H9 (cell line): Measurements from ENCODE around the gene MGAT4C. TPM values are rescaled to one million over a fixed set of nuclear protein-coding genes. Genes with fewer than 3 reads are reported as not detected.

Experiments
- DNase-seq: peaks from one replicate; pipeline ENCODE4 v3.0.0-alpha.2; 2017
- H2AFZ ChIP-seq: one replicate; pipeline ENCODE4 v1.6.1; 2013; ENCODE audit warnings: mild to moderate bottlenecking, low read length, control low read depth, moderate library complexity
- H2AK5ac ChIP-seq: 2 replicates; pipeline ENCODE4 v1.6.1; 2013; ENCODE audit warnings: low read length, control low read depth, mixed read lengths; ENCODE audit not compliant: insufficient read length
- H2BK120ac ChIP-seq: one replicate; pipeline ENCODE4 v1.6.1; 2013; ENCODE audit warnings: low read depth, mild to moderate bottlenecking, low read length, control low read depth, inconsistent platforms; ENCODE audit not compliant: poor library complexity, severe bottlenecking
- H2BK12ac ChIP-seq: 2 replicates; pipeline ENCODE4 v1.6.1; 2013; ENCODE audit warnings: low read length, control low read depth, mixed read lengths, low read depth; ENCODE audit not compliant: insufficient read length
- H2BK15ac ChIP-seq: 2 replicates; pipeline ENCODE4 v1.6.1; 2013; ENCODE audit warnings: low read depth, low read length, control low read depth
- H2BK20ac ChIP-seq: one replicate; pipeline ENCODE4 v1.6.1; 2013; ENCODE audit warnings: low read depth, mild to moderate bottlenecking, low read length, control low read depth, inconsistent platforms; ENCODE audit not compliant: poor library complexity, severe bottlenecking
- H2BK5ac ChIP-seq: 2 replicates; pipeline ENCODE4 v1.6.1; 2013; ENCODE audit warnings: low read length, control low read depth, mixed read lengths; ENCODE audit not compliant: insufficient read length
- H3K14ac ChIP-seq: 2 replicates; pipeline ENCODE4 v1.6.1; 2013; ENCODE audit warnings: low read length, control low read depth; ENCODE audit not compliant: insufficient read depth
- H3K18ac ChIP-seq: 2 replicates; pipeline ENCODE4 v1.6.1; 2013; ENCODE audit warnings: low read depth, mild to moderate bottlenecking, mixed read lengths, low read length, control low read depth; ENCODE audit not compliant: insufficient read length
- H3K23ac ChIP-seq: 2 replicates; pipeline ENCODE4 v1.6.1; 2013; ENCODE audit warnings: low read length, control low read depth, mixed read lengths, low read depth; ENCODE audit not compliant: insufficient read length
- H3K23me2 ChIP-seq: 2 replicates; pipeline ENCODE4 v1.6.1; 2013; ENCODE audit warnings: low read depth, mild to moderate bottlenecking, mixed read lengths, low read length, control low read depth; ENCODE audit not compliant: insufficient read length, poor library complexity, severe bottlenecking
- H3K27ac ChIP-seq: 2 replicates; pipeline ENCODE4 v1.5.1; 2013; ENCODE audit warnings: low read length, control low read depth, mixed read lengths, low read depth; ENCODE audit not compliant: insufficient read length
- H3K27me3 ChIP-seq: 2 replicates; pipeline ENCODE4 v1.6.1; 2013; ENCODE audit warnings: low read length, control low read depth, inconsistent platforms; ENCODE audit not compliant: insufficient read depth
- H3K4ac ChIP-seq: 2 replicates; pipeline ENCODE4 v1.6.1; 2013; ENCODE audit warnings: low read depth, mild to moderate bottlenecking, control low read depth, inconsistent platforms, low read length, moderate library complexity
- H3K4me1 ChIP-seq: 2 replicates; pipeline ENCODE4 v1.6.1; 2013; ENCODE audit warnings: low read length, control low read depth, inconsistent platforms; ENCODE audit not compliant: insufficient read depth
- H3K4me2 ChIP-seq: 2 replicates; pipeline ENCODE4 v1.6.1; 2013; ENCODE audit warnings: low read length, control low read depth, mixed read lengths; ENCODE audit not compliant: insufficient read length, insufficient read depth
- H3K56ac ChIP-seq: 2 replicates; pipeline ENCODE4 v1.6.1; 2013; ENCODE audit warnings: low read depth, mild to moderate bottlenecking, mixed read lengths, low read length, control low read depth; ENCODE audit not compliant: insufficient read length
- H3K79me1 ChIP-seq: 2 replicates; pipeline ENCODE4 v1.6.1; 2013; ENCODE audit warnings: low read depth, mild to moderate bottlenecking, moderate library complexity, low read length, control low read depth, inconsistent platforms; ENCODE audit not compliant: insufficient read depth, poor library complexity, severe bottlenecking
- H3K79me2 ChIP-seq: 2 replicates; pipeline ENCODE4 v1.6.1; 2013; ENCODE audit warnings: low read length, control low read depth, inconsistent platforms; ENCODE audit not compliant: insufficient read depth
- H3K9ac ChIP-seq: 2 replicates; pipeline ENCODE4 v1.6.1; 2013; ENCODE audit warnings: low read length, control low read depth, mixed read lengths; ENCODE audit not compliant: insufficient read length; ENCODE audit errors: extremely low read depth
- H3K9me3 ChIP-seq: one replicate; pipeline ENCODE4 v1.6.1; 2013; ENCODE audit warnings: low read depth, low read length, inconsistent platforms; ENCODE audit not compliant: control insufficient read depth
- H3T11ph ChIP-seq: one replicate; pipeline ENCODE4 v1.6.1; 2013; ENCODE audit warnings: mild to moderate bottlenecking, low read length, control low read depth, inconsistent platforms
- H4K20me1 ChIP-seq: one replicate; pipeline ENCODE4 v1.6.1; 2013; ENCODE audit not compliant: control insufficient read depth, insufficient read length, insufficient read depth
- H4K5ac ChIP-seq: 2 replicates; pipeline ENCODE4 v1.6.1; 2013; ENCODE audit warnings: low read depth, mild to moderate bottlenecking, mixed read lengths, low read length, control low read depth; ENCODE audit not compliant: insufficient read length
- H4K8ac ChIP-seq: replicated peaks from 2 replicates; pipeline ENCODE4 v1.6.1; 2013; ENCODE audit warnings: low read length, control low read depth, mixed read lengths, low read depth; ENCODE audit not compliant: insufficient read length
- H4K91ac ChIP-seq: 2 replicates; pipeline ENCODE4 v1.6.1; 2013; ENCODE audit warnings: low read depth, mild to moderate bottlenecking, moderate library complexity, mixed read lengths, low read length, control low read depth; ENCODE audit not compliant: insufficient read length
- H3K27ac Mint-ChIP-seq, 3 experiments: 2 replicates in 2 of 3; 3 replicates in 1 of 3; pipeline ENCODE4 v1.8.0; 2020 to 2021; ENCODE audit warnings: mixed read lengths in 3 of 3, mild to moderate bottlenecking in 1 of 3, moderate library complexity in 1 of 3
- H3K27me3 Mint-ChIP-seq: 2 replicates; pipeline ENCODE4 v1.8.0; 2021; ENCODE audit warnings: low read depth, mild to moderate bottlenecking, moderate library complexity, mixed read lengths
- H3K36me3 Mint-ChIP-seq, 3 experiments: 2 replicates in 2 of 3; 3 replicates in 1 of 3; pipeline ENCODE4 v1.8.0; 2020 to 2021; ENCODE audit warnings: low read depth in 3 of 3, mixed read lengths in 3 of 3; ENCODE audit not compliant: insufficient read depth in 1 of 3
- H3K4me1 Mint-ChIP-seq, 2 experiments: 2 replicates each; pipeline ENCODE4 v1.8.0; 2020; ENCODE audit warnings: mixed read lengths in 2 of 2
- H3K4me3 Mint-ChIP-seq, 2 experiments: 2 replicates in 1 of 2; 3 replicates in 1 of 2; pipeline ENCODE4 v1.8.0; 2020 to 2021; ENCODE audit warnings: mild to moderate bottlenecking in 2 of 2, mixed read lengths in 2 of 2, moderate library complexity in 1 of 2
- H3K9me3 Mint-ChIP-seq, 2 experiments: 2 replicates in 1 of 2; 3 replicates in 1 of 2; pipeline ENCODE4 v1.8.0; 2020; ENCODE audit warnings: mild to moderate bottlenecking in 2 of 2, mixed read lengths in 2 of 2, moderate library complexity in 1 of 2
- WGBS: extraction: QIAGEN DNeasy Blood & Tissue Kit; methylation state at CpG from one replicate; pipeline ENCODE4 v1.1.7; 2013; ENCODE audit warnings: missing lambda C conversion rate, low lambda C conversion rate, mixed read lengths; ENCODE audit not compliant: insufficient read length; ENCODE audit errors: extremely low coverage; 5-methylcytosine and 5-hydroxymethylcytosine counted together
- total RNA-seq: library from RNA; stranded (reverse); gene quantifications from 2 replicates; pipeline ENCODE4 v1.2.1, GENCODE V29; 2021
- TF ChIP-seq, protein P1 (sequence below): fragments of 200-600 bp; sonication (generic); conservative IDR thresholded peaks from 3 replicates; pipeline ENCODE4 v1.8.0; 2021; ENCODE audit warnings: antibody characterized with exemption, mild to moderate bottlenecking

The MGAT4C gene
- total RNA-seq, 1 experiment from 2014 or later, result 1.3 TPM

DNA sequence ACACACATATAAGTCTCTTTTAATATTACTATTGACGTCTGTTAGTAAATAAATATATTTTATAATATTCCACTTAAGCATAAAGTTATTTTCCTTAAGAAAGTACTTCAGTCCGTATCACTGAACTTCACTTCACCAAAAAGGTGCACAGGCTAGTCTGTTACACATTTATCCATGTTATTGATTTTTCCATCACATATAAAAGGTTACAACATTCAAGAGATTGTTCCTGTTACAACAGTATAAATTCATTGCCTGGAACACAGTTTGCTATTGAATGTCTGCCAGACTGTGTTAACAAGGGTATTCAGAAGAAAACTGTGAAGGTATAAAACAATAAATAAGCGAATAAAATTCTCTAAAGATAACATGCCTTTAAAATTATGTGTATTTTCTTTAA is 206.2 kb downstream of the MGAT4C start:
- Histone ChIP-seq H2BK120ac (no peak overlapping the region), H3K27ac (no peak overlapping the region), H4K5ac (no peak overlapping the region), H4K8ac (no peak overlapping the region), H2BK15ac (no peak overlapping the region), H2AK5ac (no peak overlapping the region), H3K23me2 (no peaks in the 10 kb centered on the region), H2BK20ac (no peak overlapping the region), H3K27me3 (no peaks in the 10 kb centered on the region), H3K4ac (no peak overlapping the region), H3K4me2 (no peak overlapping the region), H2BK5ac (no peak overlapping the region), H3K23ac (no peak overlapping the region), H3K4me1 (no peaks in the 10 kb centered on the region), H2BK12ac (no peak overlapping the region), H4K91ac (no peak overlapping the region), H3T11ph (no peak overlapping the region), H3K56ac (no peak overlapping the region), H4K20me1 (no peaks in the 10 kb centered on the region), H3K18ac (no peak overlapping the region), H3K9me3 (no peaks in the 10 kb centered on the region), H3K79me2 (no peaks in the 10 kb centered on the region), H3K14ac (no peak overlapping the region), H3K79me1 (no peaks in the 10 kb centered on the region), H3K9ac (no peak overlapping the region), H2AFZ (no peak overlapping the region)
- no peak for DNase-seq
- TF ChIP-seq, protein P1, sequence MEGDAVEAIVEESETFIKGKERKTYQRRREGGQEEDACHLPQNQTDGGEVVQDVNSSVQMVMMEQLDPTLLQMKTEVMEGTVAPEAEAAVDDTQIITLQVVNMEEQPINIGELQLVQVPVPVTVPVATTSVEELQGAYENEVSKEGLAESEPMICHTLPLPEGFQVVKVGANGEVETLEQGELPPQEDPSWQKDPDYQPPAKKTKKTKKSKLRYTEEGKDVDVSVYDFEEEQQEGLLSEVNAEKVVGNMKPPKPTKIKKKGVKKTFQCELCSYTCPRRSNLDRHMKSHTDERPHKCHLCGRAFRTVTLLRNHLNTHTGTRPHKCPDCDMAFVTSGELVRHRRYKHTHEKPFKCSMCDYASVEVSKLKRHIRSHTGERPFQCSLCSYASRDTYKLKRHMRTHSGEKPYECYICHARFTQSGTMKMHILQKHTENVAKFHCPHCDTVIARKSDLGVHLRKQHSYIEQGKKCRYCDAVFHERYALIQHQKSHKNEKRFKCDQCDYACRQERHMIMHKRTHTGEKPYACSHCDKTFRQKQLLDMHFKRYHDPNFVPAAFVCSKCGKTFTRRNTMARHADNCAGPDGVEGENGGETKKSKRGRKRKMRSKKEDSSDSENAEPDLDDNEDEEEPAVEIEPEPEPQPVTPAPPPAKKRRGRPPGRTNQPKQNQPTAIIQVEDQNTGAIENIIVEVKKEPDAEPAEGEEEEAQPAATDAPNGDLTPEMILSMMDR, result no peak
- WGBS, result no CpG with 5 or more reads among the region's 3 CpGs
- no peaks in the 10 kb centered on the region; a peak in 2 of 7 replicates for H3K36me3 Mint-ChIP-seq
- no peaks in the 10 kb centered on the region; a peak in 1 of 5 replicates for H3K9me3 Mint-ChIP-seq
- H3K4me3 Mint-ChIP-seq, result no peak overlapping the region
- H3K27me3 Mint-ChIP-seq, result no peaks in the 10 kb centered on the region
- no peak overlapping the region for H3K27ac Mint-ChIP-seq
- H3K4me1 Mint-ChIP-seq, result no peaks in the 10 kb centered on the region
